AML-193 (cell line): Measurements from ENCODE around the gene PFDN6.
A peak's percentile ranks its signal among the peaks of the same experiment; 100 is the strongest.
"Not testable (repeated sequence)": the region's sequence is repeated elsewhere in the genome, so short reads cannot be mapped to it uniquely, and the experiment has no call there.

Source experiments
- DNase-seq, 2 experiments: peaks; one replicate each; lab custom pipeline; 2025; lab: John Stamatoyannopoulos, UW

The PFDN6 gene

DNA sequence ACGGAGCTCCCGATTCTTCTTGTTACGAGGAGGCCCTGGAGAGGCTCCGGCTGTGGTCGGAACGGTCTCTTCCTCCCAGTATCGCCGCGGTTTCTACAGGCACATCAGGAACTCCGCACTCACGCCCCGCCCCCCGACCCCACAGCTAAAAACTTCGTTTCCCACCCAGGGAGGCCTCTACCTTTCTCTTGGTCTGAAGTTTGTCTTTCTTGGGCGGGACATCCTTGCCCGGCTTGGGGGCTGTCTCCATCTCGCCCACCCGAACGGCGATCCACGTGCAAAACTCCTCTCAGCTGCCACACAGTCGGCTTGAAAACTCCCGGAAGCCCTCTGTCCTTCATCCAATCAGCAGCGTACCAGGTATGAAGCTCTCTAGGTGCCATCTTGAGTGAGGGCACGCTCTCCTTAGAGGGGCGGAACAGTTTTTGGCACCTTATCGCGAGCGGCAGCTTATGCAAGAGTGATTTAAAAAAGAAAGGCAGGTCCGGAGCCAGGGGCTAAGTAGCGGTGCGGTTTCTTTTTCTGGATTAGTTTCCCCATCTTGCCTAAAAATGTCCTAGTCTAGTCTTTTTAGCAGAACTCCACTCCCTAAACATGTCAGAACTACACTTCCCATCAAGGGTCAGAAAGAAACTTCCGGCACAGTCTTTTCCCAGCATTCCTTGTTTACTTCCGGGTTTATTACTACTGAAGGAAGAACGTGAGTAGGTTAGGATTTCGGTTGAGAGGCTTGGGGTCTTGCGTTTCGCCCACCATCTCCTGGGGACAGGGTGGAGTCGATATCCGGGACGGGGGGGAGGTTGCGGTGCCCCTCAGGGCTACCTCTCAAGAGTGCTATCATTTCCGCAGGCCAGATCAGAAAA is at the start of gene PFDN6, which contains the start of gene WDR46:
PFDN6 (plus strand) TSS at position 681 of the 863 bp plus-strand sequence. CDS start 256 bp downstream, outside the sequence.
WDR46 (minus strand) TSS at position 319 of the 863 bp plus-strand sequence; CDS start at position 250, 69 bp downstream.
- peak; percentile 97 to 99 for DNase-seq

DNA sequence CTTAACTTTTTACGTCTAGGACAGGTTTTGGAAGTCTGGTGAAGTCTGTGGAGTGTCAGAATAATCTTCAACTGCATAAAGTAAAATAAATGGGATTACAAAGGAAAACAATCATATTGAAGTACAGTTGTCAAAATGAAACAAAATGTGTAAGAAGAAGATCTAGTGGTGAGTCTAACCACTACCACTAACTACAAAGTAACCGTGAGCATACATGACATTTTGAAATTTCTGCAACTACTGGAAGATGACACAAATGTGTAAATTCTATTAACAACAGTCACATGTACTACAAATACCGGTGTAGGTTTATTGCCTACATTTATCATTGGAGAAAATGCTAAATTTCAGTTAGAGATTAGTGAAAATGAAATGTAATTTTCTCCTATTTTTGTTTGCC is 47.4 kb upstream of the PFDN6 start:
- no peak for DNase-seq

DNA sequence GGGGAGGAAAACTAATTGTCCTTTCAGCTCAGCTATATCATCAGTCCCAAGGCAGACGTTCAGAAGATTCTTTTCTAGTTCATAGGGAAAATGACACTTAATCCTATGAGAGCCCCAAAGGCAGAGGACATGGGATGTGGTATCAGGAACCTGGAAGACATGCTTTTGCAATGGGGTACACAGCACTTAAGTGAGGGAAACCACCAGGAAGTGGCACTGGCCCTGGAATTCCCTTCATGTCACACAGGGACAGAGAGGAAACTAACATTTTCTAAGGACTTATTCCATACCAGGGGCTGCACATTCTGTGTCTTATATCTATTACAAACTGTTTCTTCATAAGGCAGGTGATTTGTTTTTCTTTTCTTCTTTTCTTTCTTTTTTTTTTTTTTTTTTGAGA is 45.9 kb upstream of the PFDN6 start:
- DNase-seq = no peak

DNA sequence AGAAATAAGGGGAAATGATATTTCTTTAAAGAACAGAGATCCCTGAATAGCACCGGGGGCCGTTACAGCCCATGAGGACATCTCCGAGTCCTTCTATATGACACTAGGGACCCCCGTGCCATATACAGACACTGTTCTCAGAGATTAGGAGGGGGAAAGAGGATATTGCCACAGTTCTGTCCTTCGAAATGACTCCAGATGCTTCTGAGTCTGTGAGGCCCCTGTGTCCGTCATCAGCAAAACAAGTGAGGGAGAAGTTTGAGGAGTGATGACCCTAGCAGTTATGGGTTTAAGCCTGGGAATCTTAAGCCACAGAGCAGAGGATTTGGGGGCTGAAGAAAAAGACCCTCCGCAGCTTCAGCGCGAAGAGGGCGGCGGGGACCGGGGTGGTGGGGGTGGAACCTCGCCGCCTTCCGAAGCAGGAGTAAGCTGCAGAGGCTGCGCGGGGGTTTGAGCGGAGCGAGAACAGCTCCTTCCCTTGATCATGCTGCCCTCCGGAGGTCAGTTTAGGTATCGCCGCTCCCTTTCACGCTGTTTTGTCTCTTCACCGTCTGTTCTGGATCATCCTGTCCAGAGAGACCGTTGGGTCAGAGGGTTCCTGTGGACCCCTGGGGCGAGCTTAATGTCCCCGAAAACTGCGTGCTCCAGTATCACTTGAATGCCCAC is 41.3 kb upstream of the PFDN6 start:
- DNase-seq = peak; percentile 90 to 92

DNA sequence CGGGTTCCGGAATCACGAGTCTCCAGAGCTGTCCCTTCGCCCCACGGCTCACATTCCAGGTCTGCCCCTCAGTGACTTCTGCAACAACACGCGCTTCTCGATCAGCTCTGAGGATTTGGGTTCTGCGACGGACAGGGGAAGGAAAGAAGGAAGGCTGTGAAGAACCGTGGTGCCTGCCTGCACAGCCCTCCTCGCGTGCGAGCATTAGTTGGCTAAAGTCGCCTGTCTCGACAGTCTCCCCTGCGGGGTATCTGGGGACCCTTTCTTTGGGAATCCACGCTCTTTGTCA is 40.8 kb upstream of the PFDN6 start:
- no peak for DNase-seq

DNA sequence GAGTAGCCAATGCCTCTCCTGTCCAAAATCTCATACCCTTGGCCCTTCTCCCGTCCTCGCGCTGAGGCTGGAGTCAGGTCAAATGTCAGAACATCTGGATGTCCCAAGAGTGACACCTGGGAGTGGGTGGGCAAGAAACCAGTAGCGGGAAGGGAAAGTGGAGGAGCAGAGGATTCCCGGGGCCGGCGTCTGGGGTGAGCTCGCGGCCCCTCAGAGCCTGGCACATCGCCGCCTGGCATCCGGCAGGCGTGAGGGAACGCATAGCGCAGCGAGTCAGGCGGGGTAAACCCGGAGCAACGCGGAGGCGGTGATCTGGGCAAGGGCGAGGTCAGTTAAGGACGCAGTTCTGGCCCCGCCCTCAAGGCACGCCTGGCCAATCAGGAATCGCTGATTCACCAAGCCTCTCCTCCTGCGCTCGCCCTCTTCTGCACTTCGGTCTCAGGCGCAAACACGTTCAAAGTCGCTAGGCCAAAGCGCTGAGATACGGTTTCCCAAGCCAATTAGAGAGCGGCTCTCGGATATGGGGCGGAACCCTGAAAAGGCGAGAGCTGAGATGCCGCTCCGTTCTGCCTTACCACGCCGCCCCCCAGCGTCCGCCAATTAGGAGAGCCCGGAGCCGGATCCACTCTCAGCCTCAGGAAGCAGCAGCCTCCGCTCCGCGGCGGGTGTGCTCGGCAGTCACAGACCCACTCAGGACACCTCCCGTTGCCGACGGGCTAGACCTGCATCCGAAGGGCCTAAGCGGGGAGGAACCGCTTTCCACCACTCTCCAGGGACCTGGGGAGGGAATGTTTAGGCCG is 40.3 kb upstream of the PFDN6 start:
- DNase-seq = peak; percentile 100

DNA sequence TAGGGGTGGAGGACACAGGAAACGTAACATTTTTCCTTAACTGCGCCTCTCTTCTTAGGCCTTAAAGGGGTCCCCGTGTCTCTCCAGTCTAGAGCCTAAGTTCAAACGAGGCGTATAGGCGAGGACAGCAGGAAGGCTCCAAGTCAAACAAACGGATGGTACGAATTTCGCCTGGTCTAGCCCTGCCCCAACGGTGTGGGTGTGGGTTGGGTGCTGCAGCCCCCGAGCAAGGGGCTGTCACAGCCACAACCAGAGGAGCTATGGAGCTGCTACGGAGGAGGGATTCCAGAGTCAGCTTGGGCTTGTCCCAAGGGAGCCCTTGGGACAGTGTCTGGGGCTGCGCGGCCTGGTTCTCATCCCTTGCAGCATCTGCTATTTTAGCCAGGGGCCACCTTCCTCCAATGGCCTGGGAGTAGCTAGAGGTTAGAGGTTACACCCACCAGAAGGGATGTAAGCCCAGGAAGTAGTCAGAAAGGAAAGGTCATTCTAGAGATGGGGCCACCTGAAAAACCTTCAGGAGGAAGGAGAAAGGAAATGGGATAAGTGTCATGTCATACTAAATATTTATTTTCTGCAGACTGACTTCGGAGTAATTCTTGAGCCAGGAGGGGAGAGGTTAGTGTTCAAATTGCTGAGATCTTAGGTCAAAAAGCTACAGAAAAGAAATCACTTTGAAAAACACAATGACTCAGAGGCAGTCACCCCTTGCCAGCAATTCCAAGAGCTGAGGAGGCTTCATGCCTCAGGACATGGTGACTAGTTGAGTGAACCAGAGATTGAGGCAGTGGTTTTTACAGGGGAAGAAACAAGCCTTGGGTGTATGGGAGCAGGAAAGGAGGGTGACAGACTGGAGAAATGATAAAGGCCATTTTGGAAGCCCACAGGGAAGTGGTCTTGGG is 39.4 kb upstream of the PFDN6 start:
- no peak for DNase-seq

DNA sequence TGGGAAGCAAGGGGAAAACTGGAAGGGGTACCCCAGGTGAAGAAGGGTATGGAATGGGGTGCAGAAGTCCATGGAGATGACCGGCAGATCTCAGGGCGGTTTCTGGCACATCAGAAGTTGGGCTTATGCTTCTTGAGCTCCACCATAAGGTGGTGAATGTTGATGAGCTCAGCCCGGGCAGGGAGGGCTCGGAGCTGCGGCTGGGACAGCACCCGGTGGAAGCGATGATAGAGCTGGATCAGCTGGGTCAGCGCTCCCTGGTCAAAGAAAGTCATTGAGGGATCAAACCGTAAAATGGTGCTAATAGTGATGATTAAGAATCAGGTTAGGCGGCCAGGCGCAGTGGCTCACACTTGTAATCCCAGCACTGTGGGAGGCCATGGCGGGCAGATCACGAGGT is 38.7 kb upstream of the PFDN6 start:
- no peak for DNase-seq

DNA sequence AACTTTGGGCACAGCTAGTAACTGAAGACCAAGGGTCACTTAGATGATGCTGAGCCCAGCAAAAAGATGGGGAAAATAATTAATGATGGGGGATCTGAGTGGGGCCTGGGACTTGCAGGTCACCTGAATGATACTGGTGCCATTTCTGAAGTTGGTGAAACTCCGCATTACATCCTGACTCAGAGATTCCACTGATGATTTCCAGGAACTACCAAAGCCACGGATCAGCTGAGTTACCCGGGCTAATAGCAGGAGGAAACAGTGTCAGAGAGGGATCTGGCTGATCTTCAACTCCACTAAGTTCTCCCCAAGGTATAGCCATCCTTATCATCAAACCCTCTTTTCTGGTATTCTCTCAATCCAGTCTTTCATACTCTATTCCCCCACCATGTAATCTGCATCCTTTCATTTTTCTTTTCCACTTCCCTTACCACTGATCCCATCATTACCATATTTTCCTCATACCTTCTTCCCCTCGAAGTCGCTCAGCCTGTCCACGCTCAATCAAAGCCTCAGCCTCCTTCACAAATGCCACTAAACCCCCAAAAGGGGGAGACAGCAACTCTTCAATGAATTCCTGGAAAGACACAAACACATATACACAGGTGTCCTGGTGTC is 37.9 kb upstream of the PFDN6 start:
- DNase-seq = no peak

DNA sequence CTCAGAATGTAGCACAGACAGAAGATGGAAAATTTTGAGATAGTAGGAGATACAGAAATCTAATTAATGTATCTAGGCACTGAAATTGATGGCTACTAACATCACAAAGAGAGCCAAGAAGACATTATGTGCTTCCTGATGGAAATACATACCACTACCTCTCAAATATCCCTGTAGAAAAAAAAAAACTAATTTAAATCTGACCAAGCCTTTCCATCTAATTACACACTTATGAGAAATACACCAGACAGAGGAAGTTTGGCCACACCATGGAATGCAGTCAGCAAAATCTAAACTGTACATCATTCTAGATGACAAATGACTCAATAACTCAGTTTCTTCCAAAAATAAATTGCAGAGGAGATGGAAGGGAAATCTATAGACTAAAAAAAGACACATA is 36.6 kb upstream of the PFDN6 start:
- no peak for DNase-seq

DNA sequence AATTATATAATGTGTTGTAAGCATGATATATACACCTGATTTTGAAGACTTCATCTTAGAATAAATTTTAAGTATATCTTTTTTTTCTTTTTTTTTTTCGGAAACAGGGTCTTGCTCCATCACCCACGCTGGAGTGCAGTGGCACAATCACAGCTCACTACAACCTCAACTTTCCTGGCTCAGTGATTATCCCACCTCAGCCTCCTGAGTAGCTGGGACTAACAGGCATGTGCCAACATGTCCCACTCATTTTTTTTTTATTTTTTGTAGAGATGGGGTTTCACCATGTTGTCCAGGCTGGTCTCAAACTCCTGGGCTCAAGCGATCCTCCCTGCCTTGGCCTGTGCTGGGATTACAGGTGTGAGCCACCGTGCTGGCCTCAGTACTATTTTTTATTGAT is 34.8 kb upstream of the PFDN6 start:
- no peak for DNase-seq

DNA sequence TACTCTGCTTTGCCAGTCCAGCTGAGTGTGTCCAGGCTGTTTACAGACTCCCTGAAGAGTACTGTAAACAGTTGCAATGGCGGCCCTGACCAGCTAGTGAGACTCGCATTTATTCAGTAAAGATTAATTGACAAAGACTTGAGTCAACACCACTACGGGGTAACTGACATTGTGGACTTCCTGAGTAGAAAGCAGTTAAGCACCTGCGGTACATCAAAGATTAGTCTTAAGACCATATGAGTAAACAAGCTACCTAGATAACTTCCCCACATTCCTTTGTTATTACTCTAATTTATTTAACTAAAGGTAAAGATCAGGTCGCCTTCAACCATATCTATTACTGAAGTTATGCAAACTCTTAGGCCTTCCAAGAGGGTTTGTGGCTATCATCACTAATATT is 30.4 kb upstream of the PFDN6 start:
- no peak for DNase-seq

DNA sequence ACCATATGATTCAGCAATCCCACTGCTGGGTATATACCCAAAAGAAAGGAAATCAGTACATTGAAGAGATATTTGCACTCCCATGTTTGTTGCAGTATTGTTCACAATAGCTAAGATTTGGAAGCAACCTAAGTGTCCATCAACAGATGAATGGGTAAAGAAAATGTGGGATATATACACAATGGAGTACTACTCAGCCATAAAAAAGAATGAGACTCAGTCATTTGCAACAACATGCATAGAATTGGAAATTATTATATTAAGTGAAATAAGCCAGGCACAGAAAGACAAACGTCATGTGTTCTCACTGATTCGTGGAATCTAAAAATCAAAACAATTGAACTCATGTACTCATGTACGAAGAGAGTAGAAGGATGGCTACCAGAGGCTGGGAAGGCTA is 26.9 kb upstream of the PFDN6 start:
- DNase-seq = not testable (repeated sequence)

DNA sequence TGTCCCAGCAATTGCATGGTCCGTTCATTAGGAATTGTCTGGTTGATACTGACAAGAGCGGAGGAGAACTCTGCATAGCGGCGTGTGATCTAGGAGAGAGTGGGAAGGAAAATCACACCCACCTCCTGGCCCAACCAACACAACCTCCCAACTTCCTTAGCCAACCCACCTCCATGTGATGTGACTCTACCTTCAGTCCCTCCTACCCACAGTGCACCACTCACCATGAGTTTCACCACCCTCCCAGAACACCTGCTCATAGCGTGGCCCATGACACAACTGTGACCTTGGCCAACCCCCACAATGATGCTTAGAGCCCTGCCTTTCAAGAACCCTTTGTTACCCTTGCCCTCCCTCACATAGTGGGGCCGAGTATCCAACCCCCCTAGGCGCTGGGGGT is 25.4 kb upstream of the PFDN6 start:
- no peak for DNase-seq

DNA sequence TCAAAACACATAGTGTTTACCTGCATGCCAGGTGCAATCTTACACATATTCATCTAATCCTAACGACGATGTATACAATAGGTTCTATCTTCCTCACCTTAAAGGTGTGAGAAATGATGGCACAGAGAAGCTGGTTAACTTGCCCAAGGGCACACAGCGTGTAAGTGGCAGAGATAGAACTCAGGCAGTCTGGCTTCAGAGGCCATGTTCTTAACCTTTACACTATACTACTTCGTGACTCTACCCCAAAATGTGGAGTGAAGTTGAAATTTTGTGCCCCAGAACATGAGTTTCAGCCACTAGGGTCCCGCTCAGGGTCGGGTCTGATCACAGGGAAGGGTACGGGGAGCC is 18.3 kb upstream of the PFDN6 start:
- peak; percentile 36 to 48 for DNase-seq

DNA sequence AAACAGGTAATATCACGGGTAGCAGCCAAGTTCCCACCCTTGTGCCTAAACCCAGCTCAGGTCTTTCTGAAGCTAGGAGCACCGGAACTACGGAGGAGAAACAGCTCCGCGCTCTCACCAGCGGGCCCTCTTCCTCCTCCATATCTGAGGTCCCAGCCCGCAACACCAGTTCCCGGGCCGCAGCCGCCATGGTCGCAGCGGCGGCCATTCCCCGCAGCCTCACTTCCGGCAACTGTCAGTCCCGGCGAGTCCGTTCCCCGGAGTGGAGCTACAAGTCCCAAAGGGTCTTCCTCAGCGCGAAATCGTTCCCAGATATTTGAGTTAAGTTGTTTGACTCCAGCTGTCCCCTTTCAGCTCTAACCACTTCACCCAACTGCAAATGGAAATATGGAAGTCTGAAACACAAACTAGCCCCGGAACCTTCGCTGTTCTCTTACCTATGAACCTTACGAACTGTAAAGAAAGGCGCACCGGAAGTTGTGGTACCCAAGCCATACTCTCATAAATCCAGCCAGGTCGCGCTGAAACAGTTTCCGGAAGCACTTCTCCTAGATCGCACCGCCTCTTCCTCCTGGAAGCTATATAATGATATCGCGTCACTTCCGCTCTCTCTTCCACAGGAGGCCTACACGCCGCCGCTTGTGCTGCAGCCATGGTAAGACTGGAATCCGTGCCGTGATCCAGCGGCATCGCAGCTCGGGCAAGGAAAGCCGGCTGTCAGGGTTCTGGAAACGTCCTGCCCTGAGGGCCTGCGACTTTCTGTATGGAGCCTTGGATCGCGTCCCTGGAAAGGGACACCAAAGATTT is 17.7 kb upstream of the PFDN6 start, which contains the start of the genes RPS18 and VPS52:
RPS18 (plus strand) TSS at position 608 of the 807 bp plus-strand sequence; CDS start at position 653, 45 bp downstream.
VPS52 (minus strand) TSS at position 409 of the 807 bp plus-strand sequence; CDS start at position 208, 201 bp downstream.
- DNase-seq = peak; percentile 99 to 100

DNA sequence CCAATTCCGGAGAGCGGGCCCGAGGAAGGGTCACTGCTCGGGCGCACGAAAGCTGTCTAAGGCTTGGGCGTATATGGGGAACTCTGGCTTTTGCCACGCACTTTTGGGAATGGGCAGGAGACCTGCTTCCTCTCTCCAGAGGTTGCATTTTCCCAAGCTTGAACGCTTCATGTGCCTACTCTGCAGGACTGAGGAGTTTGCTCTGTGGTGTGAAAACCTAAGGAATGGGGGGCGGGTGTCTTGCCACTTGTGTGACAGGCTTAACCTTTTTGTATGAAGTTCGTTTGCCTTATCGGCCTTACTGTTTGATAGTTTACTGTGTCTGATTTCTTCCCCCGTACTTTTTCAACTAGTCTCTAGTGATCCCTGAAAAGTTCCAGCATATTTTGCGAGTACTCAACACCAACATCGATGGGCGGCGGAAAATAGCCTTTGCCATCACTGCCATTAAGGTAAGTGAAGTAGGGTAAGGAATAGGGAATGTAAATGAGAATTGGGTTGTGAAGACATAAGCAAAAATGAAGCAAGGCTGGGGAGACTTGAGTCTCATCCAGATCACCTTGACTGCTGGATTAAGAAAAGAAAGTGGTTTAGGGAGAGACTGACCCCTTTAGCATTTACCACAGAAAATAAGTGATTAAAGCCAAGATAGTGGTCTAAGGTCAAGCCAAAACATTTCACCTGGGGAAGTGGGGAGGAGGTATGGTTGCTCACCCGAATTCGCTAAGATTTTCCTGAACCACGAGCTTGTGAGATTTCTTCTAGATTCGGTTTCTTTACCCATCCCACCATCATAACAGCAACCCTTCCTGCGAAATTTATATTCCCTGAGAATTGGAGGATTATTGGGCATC is 16.9 kb upstream of the PFDN6 start:
- DNase-seq = no peak

DNA sequence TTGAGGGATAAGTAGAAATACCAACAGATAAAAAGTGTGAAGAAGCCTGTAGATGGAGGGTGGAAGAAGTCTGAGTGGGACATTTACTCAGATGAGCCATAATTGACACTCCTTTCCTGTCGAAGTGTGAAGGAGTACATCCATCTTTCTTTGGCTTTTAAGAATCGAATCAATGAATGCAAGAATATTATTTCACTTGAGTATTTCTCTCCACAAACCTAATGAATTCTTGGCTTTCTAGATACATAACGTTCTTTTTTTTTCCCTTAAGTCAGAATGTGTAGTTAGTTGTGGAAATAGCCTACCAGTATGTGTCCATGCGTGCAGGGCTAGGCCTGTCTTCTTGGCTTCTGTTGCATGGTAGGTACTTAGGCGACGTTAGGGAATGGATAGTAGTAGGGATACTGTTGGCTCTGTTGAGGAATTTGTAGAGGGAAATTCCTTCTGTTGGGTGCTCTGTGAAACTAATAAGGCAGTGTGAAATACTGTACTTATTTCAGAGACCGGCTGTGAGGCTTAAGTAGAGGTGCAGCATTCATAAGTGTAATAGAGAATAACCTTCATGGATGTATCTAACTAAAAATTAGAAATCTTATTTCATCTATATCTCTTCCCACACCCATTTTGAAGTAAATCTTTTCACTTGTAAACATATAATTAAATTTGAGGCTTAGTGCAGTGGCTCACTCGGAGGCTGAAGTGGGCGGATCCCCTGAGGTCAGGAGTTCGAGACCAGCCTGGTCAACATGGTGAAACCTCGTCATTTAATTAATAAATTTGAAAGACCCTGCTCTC is 16.1 kb upstream of the PFDN6 start:
- DNase-seq = no peak
